Eye (tissue), 1 donor: ENCODE measurements around the gene APEH.
"Not testable (repeated sequence)": the region's sequence is repeated elsewhere in the genome, so short reads cannot be mapped to it uniquely, and the experiment has no call there.

Experiments used
- DNase-seq: peaks from one replicate; pipeline ENCODE4 v3.0.0-alpha.2; 2015

The APEH gene

GRCh38 chr3:49694409-49695070 lies 20.4 kb downstream of the APEH start:
- DNase-seq = not testable (repeated sequence)

- not testable (repeated sequence) for DNase-seq
These were observed 21.3 kb downstream of the APEH start for GRCh38 chr3:49695350-49696015.

- DNase-seq = no peak
These were observed 25.3 kb downstream of the APEH start for GRCh38 chr3:49699281-49699979.

- no peak for DNase-seq
These were observed 25.9 kb downstream of the APEH start for GRCh38 chr3:49700014-49700413.

- no peak for DNase-seq
These were observed 26.4 kb downstream of the APEH start for GRCh38 chr3:49700453-49701128.

- DNase-seq = no peak
These were observed 27.4 kb downstream of the APEH start for GRCh38 chr3:49701388-49702077.

GRCh38 chr3:49702672-49703071 lies 28.5 kb downstream of the APEH start:
- DNase-seq = no peak

GRCh38 chr3:49703443-49703927 lies 29.3 kb downstream of the APEH start:
- peak; percentile 78 for DNase-seq

GRCh38 chr3:49703956-49704355 lies 29.8 kb downstream of the APEH start:
- no peak for DNase-seq

GRCh38 chr3:49704629-49705028 lies 30.5 kb downstream of the APEH start:
- no peak for DNase-seq

- DNase-seq = no peak
These were observed 31.3 kb downstream of the APEH start for GRCh38 chr3:49705390-49705960.

- DNase-seq = no peak
These were observed 32.4 kb downstream of the APEH start for GRCh38 chr3:49706456-49707112.

- no peak for DNase-seq
These were observed 32.9 kb downstream of the APEH start for GRCh38 chr3:49707113-49707480.

- DNase-seq = no peak
These were observed 35.7 kb downstream of the APEH start for GRCh38 chr3:49709852-49710251.

GRCh38 chr3:49711489-49711888 lies 37.3 kb downstream of the APEH start:
- DNase-seq = no peak

- DNase-seq = no peak
These were observed 38.0 kb downstream of the APEH start for GRCh38 chr3:49712166-49712565.

- DNase-seq = no peak
These were observed 38.6 kb downstream of the APEH start for GRCh38 chr3:49712631-49713317.

GRCh38 chr3:49713336-49714105 lies 39.4 kb downstream of the APEH start:
- no peak for DNase-seq

- DNase-seq = no peak
These were observed 40.8 kb downstream of the APEH start for GRCh38 chr3:49714728-49715550.
